ENCODE results near the gene NELFE.

The NELFE gene

GRCh38 chr6:31971993-31972708, 13.4 kb upstream of the NELFE start, which contains the start of gene DXO:
Gene DXO (minus strand): TSS chr6:31972138. CDS start chr6:31971675, 463 bp downstream.
- peak; percentile 99 for DNase-seq

DNA sequence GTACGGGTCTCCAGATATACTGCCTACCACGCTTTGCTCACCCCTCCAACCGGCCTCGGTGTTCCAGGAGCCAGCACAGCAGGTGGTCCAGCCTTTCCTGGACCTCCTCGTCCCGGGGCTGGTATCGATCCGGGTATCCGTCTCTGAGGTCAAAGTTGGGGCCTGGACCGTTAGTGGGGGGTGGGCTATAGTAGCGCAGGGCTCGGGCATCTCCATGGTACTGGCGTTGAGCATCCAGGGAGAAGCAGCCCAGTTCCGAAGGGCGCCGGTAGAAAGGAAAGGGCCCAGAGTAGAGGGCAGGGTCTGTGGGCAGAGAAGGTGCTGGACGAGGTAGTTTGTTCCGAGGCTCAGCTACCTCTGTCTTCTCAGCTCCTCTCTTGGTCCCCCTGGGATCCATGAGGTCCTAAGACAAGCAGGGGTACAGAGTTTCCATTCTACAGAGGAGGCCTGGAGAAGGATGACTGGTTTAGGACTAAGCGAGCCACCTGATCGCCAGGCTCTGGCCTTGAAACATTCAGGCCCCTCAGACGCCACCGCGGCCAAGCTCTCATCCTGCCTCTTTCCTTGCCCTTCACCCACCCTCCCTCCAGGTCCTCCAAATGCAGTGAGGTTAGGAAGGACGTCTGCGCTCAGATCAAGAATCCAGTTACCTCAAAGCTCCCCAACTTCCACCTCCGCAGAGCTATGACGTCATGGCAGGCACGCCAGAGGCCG, 12.7 kb upstream of the NELFE start:
- DNase-seq: no peak

DNA sequence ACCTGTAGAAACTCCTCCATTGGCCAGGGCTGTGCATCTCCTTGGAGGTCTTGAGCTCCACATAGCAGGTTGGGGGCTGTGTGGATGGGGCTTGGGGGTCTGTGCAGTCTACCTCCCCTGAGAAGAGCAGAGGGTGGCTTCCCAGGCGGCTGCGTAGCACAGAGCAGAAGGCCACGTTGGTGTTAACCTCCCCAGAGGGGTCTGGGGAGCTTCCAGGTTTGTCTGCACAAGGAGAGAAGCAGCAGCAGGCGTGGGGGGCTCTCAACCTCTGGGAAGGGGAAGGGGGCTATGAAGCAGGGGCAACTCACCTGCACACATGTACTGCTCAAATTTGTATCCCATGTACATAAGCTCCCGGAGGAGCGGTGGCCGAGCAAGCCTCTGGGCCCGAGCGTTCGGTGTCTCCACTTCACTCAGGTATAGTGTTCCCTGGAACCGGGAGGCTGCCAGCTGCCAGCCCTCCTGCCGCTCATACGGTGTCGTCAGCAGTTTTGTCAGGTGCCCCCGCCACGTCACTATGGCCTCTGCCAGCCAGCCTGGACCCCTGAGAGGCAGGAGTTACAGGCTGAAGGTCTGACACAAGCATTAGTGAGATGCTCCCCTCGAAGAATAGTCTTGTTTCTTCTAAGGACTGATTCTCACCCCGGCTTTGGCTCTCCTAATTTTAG, 12.0 kb upstream of the NELFE start:
- no peak for DNase-seq

DNA sequence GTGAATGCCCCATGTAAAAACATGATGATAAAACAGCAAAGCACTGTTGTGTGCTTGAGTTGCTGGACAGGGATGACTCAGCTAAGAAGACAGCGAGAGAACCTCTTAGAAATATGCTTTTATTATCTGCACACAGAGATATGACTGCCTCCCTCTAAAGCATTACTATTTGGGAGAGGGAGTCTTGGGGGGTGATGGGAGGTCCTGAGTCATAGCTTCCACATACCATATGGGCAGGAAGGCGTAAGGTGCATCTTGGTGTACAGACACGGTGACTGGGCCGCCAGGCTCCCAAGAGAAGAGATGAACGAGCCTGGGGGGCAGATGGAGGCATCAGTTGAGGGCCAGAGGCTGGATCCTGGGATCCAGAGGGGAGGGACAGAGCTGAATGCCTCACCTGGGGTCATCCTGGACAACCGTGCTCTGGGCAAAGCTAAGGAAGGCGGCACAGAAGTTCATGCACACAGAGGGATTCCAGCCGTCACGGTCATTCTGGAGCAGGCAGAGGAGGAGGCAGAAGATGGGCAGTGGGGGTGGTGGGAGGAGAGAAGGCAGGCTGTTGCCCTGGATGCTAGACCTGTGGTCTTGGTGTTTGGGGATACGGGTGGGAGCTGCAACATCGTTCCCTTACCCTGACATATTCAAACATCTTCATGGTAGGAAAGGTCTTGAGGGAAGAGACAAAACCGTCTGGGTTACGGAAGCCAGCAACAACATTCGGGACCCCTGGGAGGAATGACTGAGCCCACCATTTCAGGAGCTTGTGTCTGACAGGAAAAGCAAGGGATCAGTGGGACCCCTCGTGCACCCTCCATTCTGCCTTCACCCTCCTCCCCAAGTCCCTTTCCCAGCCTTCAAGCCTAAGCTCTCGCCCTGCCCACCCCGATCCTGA, 11.2 kb upstream of the NELFE start:
- no peak for DNase-seq

DNA sequence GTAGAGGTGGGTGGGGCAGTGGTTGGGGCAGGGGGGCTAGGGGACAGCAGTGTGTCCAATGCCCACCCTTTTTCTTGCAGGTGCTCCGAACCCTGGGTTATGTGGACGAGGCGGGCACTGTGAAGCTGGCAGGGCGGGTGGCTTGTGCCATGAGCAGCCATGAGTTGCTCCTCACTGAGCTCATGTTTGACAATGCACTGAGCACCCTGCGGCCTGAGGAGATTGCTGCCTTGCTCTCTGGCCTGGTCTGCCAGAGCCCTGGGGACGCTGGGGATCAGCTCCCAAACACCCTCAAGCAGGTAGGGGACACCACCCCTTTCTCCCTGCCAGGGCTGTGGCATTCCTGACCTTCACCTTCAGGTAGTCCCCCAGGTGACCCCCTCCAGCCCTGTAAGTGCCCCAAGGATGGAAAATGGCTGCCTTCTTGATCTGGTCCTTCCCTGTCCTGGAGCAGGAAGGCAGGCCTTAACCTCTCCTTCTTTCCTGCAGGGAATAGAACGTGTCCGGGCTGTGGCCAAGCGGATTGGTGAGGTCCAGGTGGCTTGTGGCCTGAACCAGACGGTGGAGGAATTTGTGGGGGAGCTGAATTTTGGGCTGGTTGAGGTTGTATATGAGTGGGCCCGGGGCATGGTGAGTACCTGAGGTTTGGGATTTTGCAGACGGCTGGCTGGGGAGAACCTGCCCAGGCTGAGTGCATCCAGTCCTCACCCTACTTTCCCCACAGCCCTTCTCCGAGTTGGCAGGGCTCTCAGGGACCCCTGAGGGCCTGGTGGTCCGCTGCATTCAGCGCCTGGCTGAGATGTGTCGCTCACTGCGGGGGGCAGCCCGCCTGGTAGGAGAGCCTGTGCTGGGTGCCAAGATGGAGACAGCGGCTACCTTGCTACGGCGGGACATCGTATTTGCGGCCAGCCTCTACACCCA, 10.3 kb upstream of the NELFE start:
- DNase-seq: no peak

- no peak for DNase-seq
Measured at GRCh38 chr6:31968326-31968725, 9.6 kb upstream of the NELFE start.

DNA sequence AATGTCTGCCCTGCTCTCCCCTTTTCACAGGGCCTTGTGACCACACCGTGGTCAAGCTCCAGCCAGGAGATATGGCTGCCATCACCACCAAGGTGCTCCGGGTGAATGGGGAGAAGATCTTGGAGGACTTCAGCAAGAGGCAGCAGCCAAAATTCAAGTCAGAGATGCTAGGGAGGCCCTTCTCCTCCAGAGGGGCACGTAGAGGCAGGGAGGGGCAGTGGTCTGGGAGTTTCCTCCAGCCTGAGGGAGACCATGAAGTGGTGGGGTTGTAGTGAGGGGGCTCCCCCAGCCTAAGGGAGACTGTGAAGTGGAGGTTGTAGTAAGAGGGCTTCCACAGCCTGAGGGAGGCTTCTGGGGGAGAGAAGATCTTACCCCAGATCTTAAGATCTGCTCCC, 9.2 kb upstream of the NELFE start:
- DNase-seq: no peak

DNA sequence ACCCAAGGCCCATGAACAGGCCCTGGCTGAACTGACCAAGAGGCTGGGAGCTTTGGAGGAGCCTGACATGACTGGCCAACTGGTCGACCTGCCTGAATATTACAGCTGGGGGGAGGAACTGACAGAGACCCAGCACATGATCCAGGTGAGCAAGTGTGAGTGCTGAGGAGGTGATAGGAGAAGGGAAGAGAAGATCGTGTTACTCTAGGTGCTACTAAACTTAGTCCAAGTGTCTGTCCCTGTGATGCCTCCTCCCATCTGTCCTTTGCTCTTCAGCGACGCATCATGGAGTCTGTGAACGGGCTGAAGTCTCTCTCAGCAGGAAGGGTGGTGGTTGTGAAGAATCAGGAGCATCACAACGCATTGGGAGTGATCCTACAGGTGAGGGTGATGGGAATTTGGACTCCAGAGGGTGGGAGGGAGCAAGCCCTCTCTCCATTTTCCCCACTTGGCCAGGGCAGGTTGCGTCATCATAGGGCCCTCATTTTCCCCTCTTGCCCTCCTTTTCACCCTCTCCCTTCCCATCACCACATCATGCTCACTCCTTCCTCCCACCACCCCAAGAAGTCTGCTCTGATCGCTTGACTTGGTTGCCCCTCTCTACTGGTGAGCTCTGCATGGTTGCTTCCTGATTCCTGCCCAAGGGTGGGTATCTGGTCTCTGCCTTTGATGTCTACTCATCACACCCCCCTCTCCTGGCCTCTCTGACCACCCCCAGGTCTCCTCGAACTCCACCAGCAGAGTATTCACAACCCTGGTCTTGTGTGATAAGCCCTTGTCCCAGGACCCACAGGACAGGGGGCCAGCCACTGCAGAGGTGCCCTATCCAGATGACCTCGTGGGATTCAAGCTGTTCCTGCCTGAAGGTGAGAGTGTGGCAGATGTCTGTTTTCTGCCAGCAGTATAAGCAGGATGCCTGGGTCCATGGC, 8.5 kb upstream of the NELFE start:
- DNase-seq: no peak

DNA sequence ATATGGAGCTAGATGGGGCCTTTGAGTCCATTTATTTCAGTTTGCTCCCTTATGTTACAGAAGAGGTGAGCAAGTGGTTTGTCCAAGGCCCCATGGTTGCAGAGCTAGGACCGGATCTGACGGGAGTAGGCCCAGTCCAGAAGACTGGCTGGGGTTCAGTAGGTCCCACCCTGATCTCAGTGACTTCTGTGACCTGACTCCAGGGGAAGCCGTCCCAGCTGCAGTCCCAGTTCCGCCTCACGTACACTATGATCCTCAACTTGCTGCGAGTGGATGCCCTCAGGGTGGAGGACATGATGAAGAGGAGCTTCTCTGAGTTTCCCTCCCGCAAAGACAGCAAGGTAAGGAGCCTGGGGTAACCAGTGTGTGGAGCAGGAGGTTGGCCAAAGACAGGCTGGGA, 7.7 kb upstream of the NELFE start:
- no peak for DNase-seq

GRCh38 chr6:31965700-31966099, 6.9 kb upstream of the NELFE start:
- no peak for DNase-seq

DNA sequence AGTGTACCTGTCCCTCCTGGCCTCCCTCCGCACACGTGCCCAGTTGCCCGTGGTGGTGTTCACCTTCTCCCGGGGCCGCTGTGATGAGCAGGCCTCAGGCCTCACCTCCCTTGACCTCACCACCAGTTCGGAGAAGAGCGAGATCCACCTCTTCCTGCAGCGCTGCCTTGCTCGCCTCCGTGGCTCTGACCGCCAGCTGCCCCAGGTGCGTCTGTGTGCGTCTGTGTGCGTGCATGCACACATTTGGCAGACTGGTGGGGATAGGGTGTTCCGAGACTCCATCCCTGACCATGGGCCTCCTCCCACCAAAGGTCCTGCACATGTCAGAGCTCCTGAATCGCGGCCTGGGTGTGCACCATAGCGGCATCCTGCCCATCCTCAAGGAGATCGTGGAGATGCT, 5.2 kb upstream of the NELFE start:
- DNase-seq: no peak

GRCh38 chr6:31961616-31962015, 2.8 kb upstream of the NELFE start:
- DNase-seq: no peak

DNA sequence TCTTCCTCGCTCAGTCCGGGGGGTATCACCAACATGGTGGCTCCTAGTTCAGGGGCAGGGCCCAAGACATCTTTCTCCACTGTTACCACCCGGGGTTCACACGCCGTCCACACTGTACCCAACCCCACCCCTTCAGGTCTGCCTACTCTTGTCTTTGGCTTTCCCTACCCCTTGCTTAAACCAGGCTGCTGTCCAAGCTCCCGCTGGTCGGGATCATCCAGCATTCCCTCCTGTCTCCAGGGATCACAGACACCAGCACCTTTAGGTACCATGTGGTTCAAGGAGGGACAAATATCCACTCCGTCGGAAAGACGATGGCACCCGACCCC, 395 bp downstream of the NELFE start:
- DNase-seq: no peak

- no peak for DNase-seq
Measured at GRCh38 chr6:31956796-31957195, 2.0 kb downstream of the NELFE start.

DNA sequence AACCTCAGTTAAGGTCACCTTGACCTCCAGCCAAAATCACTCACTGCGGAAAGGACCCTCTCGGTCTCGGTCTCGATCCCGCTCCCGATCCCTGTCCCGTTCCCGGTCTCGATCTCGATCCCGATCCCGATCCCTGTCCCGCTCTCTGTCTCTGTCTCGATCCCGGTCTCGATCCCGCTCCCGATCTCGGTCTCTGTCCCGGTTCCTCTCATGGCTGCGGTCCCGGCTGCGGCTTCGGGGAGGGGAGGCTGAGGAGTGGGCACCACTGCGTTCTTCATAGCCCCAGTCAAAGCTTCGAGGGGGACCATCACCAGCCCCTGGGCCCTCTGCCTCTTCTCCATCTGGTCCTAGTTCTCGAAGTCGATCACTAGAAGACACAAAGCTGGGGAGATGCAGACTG, 4.3 kb downstream of the NELFE start:
- DNase-seq: no peak

DNA sequence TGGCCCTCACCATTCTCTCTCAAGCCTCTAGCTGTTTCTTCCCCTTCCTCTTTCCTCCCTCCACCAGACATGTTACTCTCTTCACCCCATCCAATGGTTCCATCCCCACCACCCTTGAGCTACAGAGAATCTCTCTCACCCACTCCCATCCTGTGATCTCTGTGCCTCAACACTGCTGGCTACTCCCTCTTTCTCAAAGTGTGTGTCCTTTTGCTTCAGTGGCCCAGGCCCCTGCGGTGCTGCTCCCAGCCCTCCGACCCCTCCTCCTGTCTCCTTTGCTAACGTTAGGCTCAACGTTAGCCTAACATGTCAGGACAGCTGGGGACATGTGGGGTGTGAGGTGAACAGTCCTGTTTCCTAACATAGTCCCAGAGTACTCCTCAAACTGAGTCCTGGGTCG, 5.9 kb downstream of the NELFE start:
- DNase-seq: no peak

DNA sequence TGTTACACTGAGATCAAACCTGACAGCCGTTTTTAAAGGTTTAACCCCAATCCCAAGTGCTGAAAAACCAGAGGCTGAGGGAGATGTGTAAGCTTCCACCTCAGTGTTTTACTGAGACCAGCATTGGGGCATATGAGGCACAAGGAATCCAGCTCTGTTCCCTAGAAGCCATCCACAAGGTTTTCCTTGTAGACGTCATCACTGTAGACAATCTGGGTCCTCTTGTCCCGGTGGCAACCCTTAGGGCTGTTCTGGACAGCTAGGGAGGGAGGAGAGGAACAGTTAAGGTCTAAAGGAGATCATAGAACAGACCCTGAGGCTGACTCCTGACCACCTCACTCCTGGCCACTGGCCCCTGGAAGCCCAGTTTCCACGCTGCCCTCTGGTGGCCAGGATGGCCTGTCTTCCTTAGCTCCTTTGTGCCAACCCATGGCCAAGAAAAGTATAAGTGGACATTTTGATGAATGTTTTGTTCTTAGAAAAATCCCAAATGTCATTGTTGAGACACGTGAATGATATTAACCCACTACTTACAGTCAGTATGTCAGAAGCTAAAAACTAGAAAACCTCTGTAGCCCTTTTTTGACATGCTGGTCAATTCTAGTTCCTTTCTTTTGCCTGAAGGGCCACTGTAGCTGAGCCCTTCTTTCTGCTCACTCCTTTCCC, 6.5 kb downstream of the NELFE start:
- DNase-seq: peak; percentile 39

DNA sequence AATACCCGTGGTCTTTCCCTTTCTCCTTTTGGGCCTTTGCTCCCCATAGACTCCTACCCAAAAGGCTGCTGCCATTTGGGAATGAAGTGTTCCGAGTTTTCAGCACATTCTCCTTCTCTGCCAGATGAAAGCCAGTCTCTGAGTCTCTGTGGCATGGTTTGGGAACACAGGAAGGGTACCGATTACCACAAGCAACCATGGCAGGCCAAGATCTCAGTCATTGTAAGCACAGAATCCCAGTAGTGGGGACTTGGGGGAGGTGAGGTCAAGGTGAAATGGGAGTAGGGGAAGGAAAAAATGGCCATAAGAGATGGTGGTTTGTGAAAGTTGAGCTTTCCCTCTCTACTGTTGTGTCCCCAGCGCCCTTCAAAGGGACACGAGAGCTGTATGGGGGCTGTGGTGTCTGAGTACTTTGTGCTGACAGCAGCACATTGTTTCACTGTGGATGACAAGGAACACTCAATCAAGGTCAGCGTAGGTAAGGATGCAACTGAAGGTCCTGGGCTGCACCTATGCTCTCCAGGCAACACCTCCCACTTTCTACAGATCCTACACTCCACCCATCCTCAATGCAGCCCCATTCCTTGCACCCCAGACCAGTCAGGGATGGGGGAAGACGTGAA, 8.7 kb downstream of the NELFE start:
- no peak for DNase-seq

DNA sequence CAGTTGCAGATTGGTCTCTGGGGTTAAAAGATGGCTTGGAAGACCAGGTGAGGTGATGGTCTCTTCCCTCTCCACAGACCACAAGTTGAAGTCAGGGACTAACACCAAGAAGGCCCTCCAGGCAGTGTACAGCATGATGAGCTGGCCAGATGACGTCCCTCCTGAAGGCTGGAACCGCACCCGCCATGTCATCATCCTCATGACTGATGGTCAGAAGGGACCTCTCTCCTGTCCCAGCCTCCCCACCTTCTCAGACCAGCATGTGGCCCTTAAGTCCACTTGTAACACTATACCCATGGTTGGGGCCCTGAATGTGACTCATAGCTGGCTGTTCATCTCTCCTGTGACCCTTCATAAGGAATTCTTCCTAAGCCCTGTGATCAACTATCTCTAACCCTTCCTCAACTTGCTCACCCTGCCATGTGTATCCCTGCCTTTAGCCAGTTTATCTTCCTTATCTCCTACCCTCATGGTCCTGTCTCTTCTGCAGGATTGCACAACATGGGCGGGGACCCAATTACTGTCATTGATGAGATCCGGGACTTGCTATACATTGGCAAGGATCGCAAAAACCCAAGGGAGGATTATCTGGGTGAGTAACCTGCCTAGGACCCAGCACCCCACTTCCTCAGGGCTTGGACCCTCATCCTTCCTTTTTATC, 9.9 kb downstream of the NELFE start:
- no peak for DNase-seq

Data from CD4-positive, alpha-beta T cell treated with Interleukin-17A for 1 hour (primary cell).